ENCODE measurements around the gene PTPRN2. TPM values are rescaled to one million over a fixed set of nuclear protein-coding genes. Genes with fewer than 3 reads are reported as not detected.

PTPRN2 gene
- total RNA-seq, 1 experiment from 2014 or later: 2.1 TPM

- TF ChIP-seq ZBTB33 (IDR thresholded peaks at IDR 0.05; ENCODE audit: extremely low read depth, insufficient replicate concordance, low read length) (no peak), POLR2AphosphoS5 (IDR thresholded peaks at IDR 0.05; ENCODE audit: low read depth, low read length) (no peak), RAD21 (IDR thresholded peaks at IDR 0.05; ENCODE audit: low read depth) (no peak), ZNF274 (IDR thresholded peaks at IDR 0.05; ENCODE audit: low read depth, low read length) (no peak), JUND (IDR thresholded peaks at IDR 0.05) (no peak), ELF1 (IDR thresholded peaks at IDR 0.05; ENCODE audit: borderline replicate concordance, low read depth) (no peak), YY1 (IDR thresholded peaks at IDR 0.05; ENCODE audit: extremely low read depth, insufficient replicate concordance, low read depth, low read length) (no peak), POLR2A (IDR thresholded peaks at IDR 0.05; ENCODE audit: borderline replicate concordance, extremely low read depth, insufficient read depth, insufficient read length) (no peak), ATF3 (IDR thresholded peaks at IDR 0.05) (no peak)
- no peaks in the 10 kb centered on the region; a peak in 1 of 4 replicates for H3K9me3 ChIP-seq (ENCODE audit: control insufficient read depth in 1 of 2, insufficient read depth in 1 of 2, low read depth in 1 of 2, low read length in 2 of 2)
- H3K27ac ChIP-seq (ENCODE audit: low read depth, low read length): no peak overlapping the region
- intact Hi-C loops (cut with micrococcal nuclease): no loop called here
- no peaks in the 10 kb centered on the region for H3K36me3 ChIP-seq (ENCODE audit: control insufficient read depth in 1 of 2, insufficient read depth in 2 of 2, low read length in 2 of 2)
- H2AFZ ChIP-seq (ENCODE audit: low read depth, low read length, poor library complexity, severe bottlenecking): no peak overlapping the region
- H4K20me1 ChIP-seq (ENCODE audit: insufficient read depth): no peaks in the 10 kb centered on the region
- H3K9ac ChIP-seq (ENCODE audit: low read length): no peak overlapping the region
- no peaks in the 10 kb centered on the region for H3K27me3 ChIP-seq (ENCODE audit: insufficient read depth, low read length)
- no peaks in the 10 kb centered on the region for H3K79me2 ChIP-seq (ENCODE audit: insufficient read depth, low read length)
- H3K9me2 ChIP-seq (ENCODE audit: insufficient read depth): no peaks in the 10 kb centered on the region
- H3K4me2 ChIP-seq (ENCODE audit: low read length): no peak overlapping the region
- ATAC-seq (no peak), DNase-seq (ENCODE audit: low read depth, low spot score) (no peak)
- H3K4me1 ChIP-seq (ENCODE audit: control insufficient read depth in 1 of 2, insufficient read depth in 2 of 2, low read length in 2 of 2): no peaks in the 10 kb centered on the region
- ChIA-PET CTCF (no interaction called here), RAD21 (ENCODE audit: low non-redundant PET in 1 of 2, low total read pairs in 2 of 2, uncharacterized antibody in 2 of 2, unreplicated experiment in 2 of 2) (no interaction called here), POLR2A (no interaction called here)
- BruUV-seq (replicated peaks): no TSS peak
- H3K4me3 ChIP-seq (replicated peaks in 1 of 2; ENCODE audit: low read depth in 1 of 2, low read length in 2 of 2): no peak overlapping the region
These were observed 173.1 kb downstream of the PTPRN2 start for GRCh38 chr7:158414486-158414961.
